Activated CD8-positive, alpha-beta memory T cell treated with anti-CD3 and anti-CD28 coated beads, Interleukin-2, amount 10 ng/mL, durations not matched to agents 7 days and 5 days (primary cell): Measurements from ENCODE around the gene FOXK1. TPM values are rescaled to one million over a fixed set of nuclear protein-coding genes. Genes with fewer than 3 reads are reported as not detected.
"Not testable (repeated sequence)": the region's sequence is repeated elsewhere in the genome, so short reads cannot be mapped to it uniquely, and the experiment has no call there.

Experiments
- ATAC-seq: fragments of 150-1000 bp; cut with Tn5 transposase; one replicate; pipeline ENCODE4 v1.10.0; 2021; ENCODE audit warnings: moderate library complexity
- CTCF ChIA-PET: fragments of 350-600 bp; sonication (Branson Sonifier 250); formaldehyde crosslinking; loops from one replicate; lab custom pipeline; 2021; ENCODE audit warnings: antibody characterized with exemption; lab: Charles Lee
- DNase-seq: peaks from one replicate; pipeline ENCODE4 v3.0.0-alpha.2; 2020
- H3K27ac Mint-ChIP-seq: one replicate; pipeline ENCODE4 v1.8.0; 2021; ENCODE audit warnings: mild to moderate bottlenecking, mixed read lengths
- H3K27me3 Mint-ChIP-seq: one replicate; pipeline ENCODE4 v1.8.0; 2021; ENCODE audit warnings: mixed read lengths
- H3K36me3 Mint-ChIP-seq: one replicate; pipeline ENCODE4 v1.8.0; 2021; ENCODE audit warnings: mild to moderate bottlenecking, mixed read lengths
- H3K4me1 Mint-ChIP-seq: one replicate; pipeline ENCODE4 v1.8.0; 2021; ENCODE audit warnings: mixed read lengths
- H3K4me3 Mint-ChIP-seq: one replicate; pipeline ENCODE4 v1.8.0; 2021; ENCODE audit warnings: mild to moderate bottlenecking, moderate library complexity, mixed read lengths
- H3K9me3 Mint-ChIP-seq: one replicate; pipeline ENCODE4 v1.8.0; 2022; ENCODE audit warnings: low read depth, mixed read lengths
- total RNA-seq, 2 experiments: library from RNA; stranded (reverse); gene quantifications; one replicate each; pipeline ENCODE4 v1.2.3, GENCODE V29; 2021

FOXK1 gene
- total RNA-seq, 2 experiments from 2014 or later = 27.1 to 31.2 TPM

DNA sequence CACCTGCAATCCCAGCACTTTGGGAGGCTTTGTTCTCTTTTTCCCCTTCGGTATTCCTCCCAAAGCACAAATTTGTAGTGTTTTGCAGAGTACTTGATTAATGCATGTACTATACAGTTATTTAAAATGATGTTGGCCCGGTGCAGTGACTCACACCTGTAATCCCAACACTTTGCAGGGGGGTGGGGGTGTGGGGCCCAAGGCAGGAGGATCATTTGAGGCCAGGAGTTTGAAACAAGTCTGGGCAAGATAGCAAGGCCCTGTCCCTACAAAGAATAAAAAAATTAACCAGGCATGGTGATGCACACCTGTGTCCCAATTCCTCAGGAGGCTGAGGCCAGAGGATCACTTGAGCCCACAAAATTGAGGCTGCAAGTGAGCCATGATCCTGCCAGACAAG, 26.8 kb upstream of the FOXK1 start:
- CTCF ChIA-PET = interaction anchor here (0.9 kb wide), 1 partner anchor 142 kb away, joined by 3 read pairs; no protein-coding TSS in a partner anchor
- no peak overlapping the region for H3K4me3 Mint-ChIP-seq
- H3K4me1 Mint-ChIP-seq = no peaks in the 10 kb centered on the region
- H3K9me3 Mint-ChIP-seq = peaks cover 13% of the 10 kb centered on the region
- no peak for DNase-seq
- H3K27ac Mint-ChIP-seq = no peak overlapping the region
- no peaks in the 10 kb centered on the region for H3K27me3 Mint-ChIP-seq
- ATAC-seq = no peak
- H3K36me3 Mint-ChIP-seq = peaks cover 3% of the 10 kb centered on the region

DNA sequence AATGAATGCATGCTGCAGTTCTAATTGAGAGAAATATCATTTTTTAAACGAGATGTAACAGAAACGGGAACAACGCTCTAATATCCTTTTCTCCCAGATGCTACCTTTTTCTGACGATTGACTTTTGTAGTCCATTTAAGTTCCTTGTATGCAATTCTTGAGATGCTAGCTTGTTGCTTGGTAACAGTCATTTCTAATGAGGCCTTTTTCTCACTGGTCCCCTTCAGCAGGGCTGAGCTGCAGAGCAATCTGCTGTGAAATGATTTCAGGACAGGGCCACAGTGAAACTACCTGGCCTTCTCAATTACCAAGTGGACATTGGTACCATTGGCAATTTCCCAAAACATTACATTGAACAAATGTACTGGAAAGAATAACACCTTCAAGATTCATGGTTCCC, 26.2 kb upstream of the FOXK1 start:
- DNase-seq = no peak
- H3K36me3 Mint-ChIP-seq = peaks cover 3% of the 10 kb centered on the region
- CTCF ChIA-PET = interaction anchor here (0.9 kb wide), 1 partner anchor 142 kb away, joined by 3 read pairs; no protein-coding TSS in a partner anchor
- H3K27me3 Mint-ChIP-seq = no peaks in the 10 kb centered on the region
- no peak for ATAC-seq
- H3K27ac Mint-ChIP-seq = no peak overlapping the region
- H3K9me3 Mint-ChIP-seq = peaks cover 13% of the 10 kb centered on the region
- no peaks in the 10 kb centered on the region for H3K4me1 Mint-ChIP-seq
- no peak overlapping the region for H3K4me3 Mint-ChIP-seq

DNA sequence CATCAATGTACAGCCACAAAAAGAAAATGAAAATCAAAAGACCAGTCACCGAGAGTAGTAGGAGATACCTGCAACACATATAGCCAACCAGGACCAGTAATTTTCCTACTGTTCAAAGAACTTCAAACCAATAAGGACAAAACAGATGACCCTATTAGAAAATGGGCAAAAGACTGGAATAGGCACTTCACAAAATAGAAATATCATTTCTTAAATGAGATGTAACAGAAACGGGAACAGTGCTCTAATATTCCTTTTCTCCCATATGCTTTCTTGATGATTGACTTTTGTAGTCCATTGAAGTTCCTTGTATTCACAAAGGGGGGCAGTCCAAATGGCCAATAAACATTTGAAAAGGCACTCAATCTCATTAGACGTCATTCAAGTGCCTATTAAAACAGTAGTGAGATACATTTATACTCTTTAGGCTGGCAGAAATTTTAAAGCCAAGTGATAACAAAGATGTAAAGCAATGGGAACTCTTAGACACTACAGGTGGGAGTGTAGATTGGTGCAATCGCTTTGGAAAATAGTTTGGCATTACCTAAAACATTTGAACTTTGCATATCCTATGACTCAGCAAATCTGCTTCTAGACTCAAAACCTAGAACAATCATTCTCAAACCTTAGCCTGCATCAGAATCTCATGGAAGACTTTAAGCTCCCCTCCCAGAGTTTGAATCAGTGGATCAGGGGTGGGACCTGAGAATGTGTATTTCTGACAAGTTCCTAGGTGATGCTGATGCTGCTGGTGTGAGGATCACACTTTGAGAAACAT, 24.3 kb upstream of the FOXK1 start:
- DNase-seq (no peak), ATAC-seq (no peak)
- Mint-ChIP-seq H3K4me1 (peaks cover 2% of the 10 kb centered on the region), H3K27me3 (no peaks in the 10 kb centered on the region), H3K36me3 (peaks cover 6% of the 10 kb centered on the region), H3K4me3 (no peak overlapping the region), H3K27ac (no peak overlapping the region), H3K9me3 (peaks cover 13% of the 10 kb centered on the region)
- CTCF ChIA-PET = no interaction called here

DNA sequence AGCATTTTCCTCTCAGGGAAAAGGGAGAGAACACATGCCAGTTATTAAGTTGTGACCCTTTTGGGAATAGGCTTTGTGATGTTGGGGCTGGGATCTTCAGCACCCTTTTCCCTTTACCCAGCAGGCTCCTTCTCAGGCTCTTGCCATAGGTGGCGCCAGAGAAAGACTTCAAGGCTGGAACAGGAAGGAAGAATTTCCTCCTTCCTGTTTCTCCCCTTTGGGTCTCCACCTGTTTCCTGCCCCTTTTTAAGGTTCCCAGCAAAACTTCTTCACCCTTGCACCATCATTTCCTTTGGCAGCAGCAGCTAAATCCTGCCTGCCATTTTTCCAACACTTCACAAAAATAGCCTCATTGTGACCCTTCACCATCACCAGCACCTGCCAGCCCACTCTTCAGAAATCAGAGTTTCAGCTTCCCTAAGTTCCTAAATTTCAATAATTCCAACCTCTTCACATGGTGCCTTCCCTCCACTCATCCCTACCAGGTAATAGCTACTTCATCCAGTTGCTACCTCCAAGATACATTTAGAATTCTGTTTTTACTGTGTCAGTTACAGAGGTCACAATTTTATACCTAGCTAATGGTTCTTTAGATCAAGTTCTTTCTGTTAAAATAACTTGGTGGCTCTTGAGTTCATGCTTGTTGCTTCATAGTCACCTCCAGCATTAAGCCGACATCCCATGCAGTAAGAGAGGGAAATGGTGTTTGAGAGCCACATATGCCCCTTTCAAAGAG, 22.4 kb upstream of the FOXK1 start:
- ATAC-seq = no peak
- Mint-ChIP-seq H3K9me3 (peaks cover 14% of the 10 kb centered on the region), H3K27me3 (no peaks in the 10 kb centered on the region), H3K4me3 (no peak overlapping the region), H3K36me3 (peaks cover 12% of the 10 kb centered on the region), H3K27ac (no peak overlapping the region), H3K4me1 (peaks cover 12% of the 10 kb centered on the region)
- CTCF ChIA-PET = interaction anchor here (1.5 kb wide), 1 partner anchor 24 kb away, joined by 3 read pairs; no protein-coding TSS in a partner anchor
- no peak for DNase-seq

DNA sequence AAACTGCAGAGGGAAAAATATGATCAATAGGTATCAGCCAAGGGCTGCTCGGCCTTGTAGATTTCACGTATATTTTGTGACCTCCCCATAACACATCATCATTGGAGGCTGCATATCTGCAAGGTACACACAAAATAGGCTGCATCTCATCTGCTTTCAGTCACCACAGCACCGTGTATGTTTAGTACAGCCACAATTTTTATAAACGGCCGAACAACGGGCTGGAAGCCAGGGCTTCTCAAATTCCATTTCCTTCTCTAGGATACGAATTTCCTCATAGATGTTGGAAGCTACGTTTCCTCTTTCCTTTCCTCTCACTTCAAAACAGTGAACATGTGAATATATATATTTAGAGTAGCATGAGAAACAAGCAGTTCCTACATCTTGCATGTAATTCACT, 20.2 kb upstream of the FOXK1 start:
- DNase-seq (no peak), ATAC-seq (no peak)
- Mint-ChIP-seq H3K36me3 (peaks cover 15% of the 10 kb centered on the region), H3K9me3 (peaks cover 18% of the 10 kb centered on the region), H3K4me1 (peaks cover 18% of the 10 kb centered on the region), H3K27me3 (no peaks in the 10 kb centered on the region), H3K4me3 (no peak overlapping the region), H3K27ac (no peak overlapping the region)
- CTCF ChIA-PET = interaction anchor here (0.6 kb wide), 1 partner anchor 513 kb away, joined by 3 read pairs; no protein-coding TSS in a partner anchor

DNA sequence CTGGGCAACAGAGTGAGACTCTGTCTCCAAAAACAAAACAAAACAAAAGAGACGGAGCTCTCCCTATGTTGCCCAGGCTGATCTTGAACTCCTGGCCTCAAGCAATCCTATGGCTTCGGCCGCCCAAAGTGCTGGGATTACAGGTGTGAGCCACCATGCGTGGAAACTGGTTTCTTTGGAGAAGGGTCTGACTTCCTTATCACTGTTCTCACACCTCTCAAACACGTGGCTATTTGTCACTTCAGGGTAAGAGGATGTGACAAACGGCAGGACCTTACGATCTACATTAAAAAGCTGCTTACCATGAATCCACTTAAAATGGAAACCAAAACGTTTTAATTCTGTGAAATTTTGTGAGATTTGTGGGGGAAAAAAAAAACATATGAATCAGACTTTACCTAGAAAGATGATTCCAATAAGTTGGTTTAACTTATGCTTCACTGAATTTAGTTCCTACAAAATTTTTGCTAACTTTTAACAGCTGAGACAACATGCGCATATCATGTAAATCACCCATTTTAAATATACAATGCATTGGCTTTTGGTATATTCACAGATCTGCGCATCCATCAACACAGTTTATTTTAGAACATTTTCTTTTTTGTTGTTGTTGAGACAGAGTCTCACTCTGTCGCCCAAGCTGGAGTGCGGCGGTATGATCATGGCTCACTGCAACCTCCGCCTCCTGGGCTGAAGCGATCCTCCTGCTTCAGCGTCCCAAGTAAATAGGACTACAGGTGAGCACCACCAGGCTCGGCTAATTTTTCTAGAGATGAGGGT, 18.7 kb upstream of the FOXK1 start:
- CTCF ChIA-PET = interaction anchor here (1.2 kb wide), 1 partner anchor 36 kb away, joined by 3 read pairs; no protein-coding TSS in a partner anchor
- DNase-seq (no peak), ATAC-seq (no peak)
- peaks cover 20% of the 10 kb centered on the region for H3K4me1 Mint-ChIP-seq
- no peak overlapping the region for H3K4me3 Mint-ChIP-seq
- H3K9me3 Mint-ChIP-seq = peaks cover 14% of the 10 kb centered on the region
- H3K36me3 Mint-ChIP-seq = peaks cover 15% of the 10 kb centered on the region
- H3K27me3 Mint-ChIP-seq = no peaks in the 10 kb centered on the region
- H3K27ac Mint-ChIP-seq = no peak overlapping the region

DNA sequence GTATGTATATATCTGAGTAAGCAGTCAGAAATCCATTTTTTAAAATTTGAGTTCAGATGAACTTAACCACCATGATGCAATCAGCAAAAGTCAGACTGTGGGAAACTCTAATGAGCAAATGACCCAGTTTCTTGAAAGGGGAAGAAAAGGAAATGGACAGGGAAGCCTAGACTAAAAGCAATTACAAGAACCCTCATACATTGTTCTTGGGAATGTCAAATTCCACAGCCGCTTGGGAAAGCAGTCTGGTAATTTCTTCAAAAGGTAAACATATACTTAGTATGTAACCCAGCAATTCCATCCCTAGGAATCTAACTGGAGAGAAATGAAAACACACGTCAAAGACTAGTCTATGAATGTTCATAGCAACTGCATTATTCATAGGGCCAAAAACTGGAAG, 16.4 kb upstream of the FOXK1 start:
- Mint-ChIP-seq H3K4me3 (no peak overlapping the region), H3K27ac (no peak overlapping the region), H3K36me3 (peaks cover 12% of the 10 kb centered on the region), H3K9me3 (peaks cover 5% of the 10 kb centered on the region), H3K4me1 (peaks cover 21% of the 10 kb centered on the region), H3K27me3 (no peaks in the 10 kb centered on the region)
- CTCF ChIA-PET = interaction anchor here (0.8 to 1.0 kb wide), 2 partner anchors 12 to 24 kb away, joined by 3 read pairs; no protein-coding TSS in a partner anchor
- ATAC-seq (no peak), DNase-seq (no peak)

DNA sequence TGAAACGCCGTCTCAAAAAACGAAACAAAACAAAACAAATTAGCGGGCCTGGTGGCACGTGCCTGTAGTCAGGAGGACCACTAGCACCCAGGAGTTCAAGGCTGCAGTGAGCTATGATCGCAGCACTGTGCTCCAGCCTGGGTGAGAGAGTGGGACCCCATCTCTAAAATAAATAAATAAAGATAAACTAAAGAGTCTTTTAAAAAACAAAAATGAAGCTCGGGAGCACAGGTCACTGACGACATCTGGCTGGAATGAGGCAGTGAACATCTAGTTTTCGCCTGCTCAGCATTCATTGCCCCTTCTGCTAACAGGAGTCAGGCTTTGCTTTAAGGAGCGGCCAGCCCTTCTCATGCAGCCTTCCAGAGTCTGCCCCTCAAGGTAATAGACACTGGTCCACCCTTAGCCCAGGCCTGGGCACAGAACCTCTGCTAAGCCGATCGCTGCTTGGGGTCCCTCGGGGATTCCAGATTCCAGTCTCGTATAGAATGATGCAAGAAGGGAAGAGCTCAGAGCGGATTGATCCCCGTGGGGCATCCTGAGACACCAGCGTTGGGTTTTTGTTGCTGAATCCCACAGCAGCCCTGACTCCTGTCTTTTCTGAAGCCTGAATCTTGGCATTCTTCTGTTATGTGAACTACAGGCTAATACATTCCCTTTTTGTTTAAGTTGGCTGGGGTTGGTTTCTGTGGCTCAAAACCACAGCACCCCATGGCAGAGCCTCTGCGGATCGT, 14.2 kb upstream of the FOXK1 start:
- H3K36me3 Mint-ChIP-seq = peaks cover 9% of the 10 kb centered on the region
- ATAC-seq (no peak), DNase-seq (no peak)
- CTCF ChIA-PET = interaction anchor here (1.4 kb wide), 1 partner anchor 15 kb away, joined by 3 read pairs; no protein-coding TSS in a partner anchor
- no peak overlapping the region for H3K4me3 Mint-ChIP-seq
- H3K27ac Mint-ChIP-seq = no peak overlapping the region
- H3K4me1 Mint-ChIP-seq = peaks cover 19% of the 10 kb centered on the region
- H3K27me3 Mint-ChIP-seq = no peaks in the 10 kb centered on the region
- peaks cover 8% of the 10 kb centered on the region for H3K9me3 Mint-ChIP-seq

DNA sequence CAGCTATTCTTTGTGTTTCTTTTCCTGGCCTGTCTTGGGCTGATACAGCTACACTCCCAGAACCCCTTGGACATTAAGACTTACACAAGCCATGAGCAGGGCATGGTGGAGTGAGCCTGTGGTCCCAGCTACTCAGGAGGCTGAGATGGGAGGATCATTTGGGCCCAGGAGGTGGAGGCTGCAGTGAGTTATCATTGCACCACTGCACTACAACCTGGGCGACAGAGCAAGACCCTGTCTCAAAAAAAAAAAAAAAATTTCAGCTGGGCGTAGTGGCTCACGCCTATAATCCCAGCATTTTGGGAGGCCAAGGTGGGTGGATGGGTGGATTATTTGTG, 13.6 kb upstream of the FOXK1 start:
- CTCF ChIA-PET = interaction anchor here (1.4 kb wide), 1 partner anchor 14 kb away, joined by 3 read pairs; no protein-coding TSS in a partner anchor
- Mint-ChIP-seq H3K4me3 (no peak overlapping the region), H3K36me3 (peaks cover 6% of the 10 kb centered on the region)

DNA sequence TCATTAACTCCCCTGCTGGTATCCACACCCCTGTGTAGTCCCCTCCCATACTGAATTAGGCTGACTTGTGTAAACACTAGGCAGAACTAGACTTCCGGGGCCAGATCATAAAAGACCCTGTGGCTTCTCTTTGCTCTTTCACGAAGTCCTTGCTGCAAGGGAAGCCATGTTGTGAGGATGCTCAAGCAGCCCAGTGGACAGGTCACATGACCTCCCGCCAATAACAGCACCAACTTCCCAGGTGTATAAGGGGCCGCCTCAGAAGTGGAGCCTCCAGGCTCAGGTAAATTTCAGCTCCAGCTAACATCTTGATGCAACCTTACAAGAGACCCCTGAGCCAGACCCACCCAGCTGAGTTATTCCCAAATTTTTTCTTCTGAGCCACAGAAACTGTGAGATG, 11.3 kb upstream of the FOXK1 start:
- H3K27me3 Mint-ChIP-seq = no peaks in the 10 kb centered on the region
- H3K4me1 Mint-ChIP-seq = peaks cover 4% of the 10 kb centered on the region
- no peaks in the 10 kb centered on the region for H3K36me3 Mint-ChIP-seq
- DNase-seq = no peak
- CTCF ChIA-PET = no interaction called here
- H3K9me3 Mint-ChIP-seq = peaks cover 5% of the 10 kb centered on the region
- ATAC-seq = no peak
- no peak overlapping the region for H3K4me3 Mint-ChIP-seq
- H3K27ac Mint-ChIP-seq = no peak overlapping the region

More for the DNA sequence above, 13.6 kb upstream of the FOXK1 start:
- Mint-ChIP-seq H3K4me1 (peaks cover 15% of the 10 kb centered on the region), H3K9me3 (peaks cover 8% of the 10 kb centered on the region), H3K27ac (no peak overlapping the region), H3K27me3 (no peaks in the 10 kb centered on the region)
- ATAC-seq = no peak
- DNase-seq = no peak

DNA sequence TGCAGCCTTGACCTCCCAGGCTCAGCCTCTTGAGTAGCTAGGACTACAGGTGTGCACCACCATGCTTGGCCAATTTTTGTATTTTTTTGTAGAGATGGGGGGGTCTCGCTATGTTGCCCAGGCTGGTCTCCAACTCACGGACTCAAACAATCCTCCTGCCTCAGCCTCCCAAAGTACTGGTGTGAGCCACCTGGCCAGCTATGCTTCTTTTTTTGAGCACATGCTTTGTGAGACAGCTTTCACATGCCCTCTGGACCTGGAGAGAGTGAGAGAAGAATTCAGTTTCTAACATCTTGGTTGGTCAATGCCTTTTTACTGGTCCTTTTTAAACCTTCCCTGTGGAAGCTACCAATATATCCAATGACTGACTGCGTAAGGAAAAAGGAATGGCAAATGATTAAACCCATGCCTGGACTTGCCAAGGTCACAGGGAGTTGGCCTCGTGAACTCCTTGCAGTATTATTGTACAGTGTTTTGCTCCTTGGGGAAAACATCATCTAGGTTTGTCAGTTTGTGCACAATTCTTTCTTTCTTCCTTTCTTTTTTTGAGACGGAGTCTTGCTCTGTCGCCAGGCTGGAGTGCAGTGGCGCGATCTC, 6.2 kb upstream of the FOXK1 start:
- Mint-ChIP-seq H3K4me3 (no peak overlapping the region), H3K27ac (no peak overlapping the region), H3K27me3 (no peaks in the 10 kb centered on the region), H3K9me3 (peaks cover 5% of the 10 kb centered on the region), H3K36me3 (no peaks in the 10 kb centered on the region), H3K4me1 (no peaks in the 10 kb centered on the region)
- ATAC-seq (no peak), DNase-seq (no peak)
- CTCF ChIA-PET = no interaction called here

DNA sequence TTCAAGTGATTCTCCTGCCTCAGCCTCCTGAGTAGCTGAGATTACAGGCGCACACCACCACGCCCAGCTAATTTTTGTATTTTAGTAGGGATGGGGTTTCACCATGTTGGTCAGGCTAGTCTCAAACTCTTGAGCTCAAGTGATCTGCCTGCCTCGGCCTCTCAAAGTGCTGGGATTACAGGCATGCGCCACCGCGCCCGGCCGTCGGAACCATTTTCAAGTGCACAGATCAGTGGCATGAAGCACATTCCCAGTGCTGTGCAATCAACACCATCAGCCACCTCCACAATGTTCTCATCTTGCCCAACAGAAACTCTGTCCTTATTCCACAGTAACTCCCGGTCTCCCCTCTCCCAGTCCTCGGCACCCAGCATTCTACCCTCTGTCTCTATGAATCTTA, 4.6 kb upstream of the FOXK1 start:
- not testable (repeated sequence) for ATAC-seq
- CTCF ChIA-PET = interaction anchor here (1.3 kb wide), 1 partner anchor 12 kb away, joined by 3 read pairs; no protein-coding TSS in a partner anchor

More for the DNA sequence above, 4.6 kb upstream of the FOXK1 start:
- not testable (repeated sequence) for H3K9me3 Mint-ChIP-seq, H3K27ac Mint-ChIP-seq, H3K4me1 Mint-ChIP-seq, DNase-seq, H3K27me3 Mint-ChIP-seq, H3K36me3 Mint-ChIP-seq, H3K4me3 Mint-ChIP-seq
